COR-L47 (cell line): Measurements from ENCODE around the gene TENM4.
A peak's percentile ranks its signal among the peaks of the same experiment; 100 is the strongest.
"Not testable (repeated sequence)": the region's sequence is repeated elsewhere in the genome, so short reads cannot be mapped to it uniquely, and the experiment has no call there.

Experiments used
- DNase-seq: peaks from one replicate; lab custom pipeline; 2025; lab: John Stamatoyannopoulos, UW

TENM4 gene

DNA sequence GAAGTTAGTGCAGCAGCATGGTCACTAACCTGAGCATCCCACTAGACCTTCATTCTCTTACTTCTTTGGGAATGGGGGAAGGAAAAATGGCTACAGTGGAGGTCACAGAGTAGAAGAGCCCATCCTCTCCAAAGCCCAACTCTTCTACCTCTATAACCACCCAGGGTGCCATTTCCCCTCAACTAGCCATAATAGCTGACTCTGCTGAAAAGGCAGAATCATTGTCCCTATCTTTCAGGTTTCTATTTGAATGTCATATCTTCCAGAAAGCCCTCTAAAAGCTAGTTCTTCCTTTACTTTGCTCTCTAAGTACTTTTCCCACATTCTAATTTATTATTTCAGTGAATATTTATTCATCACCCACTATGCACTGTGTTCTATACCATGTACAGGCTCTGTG lies 421.6 kb downstream of the TENM4 start:
- no peak for DNase-seq

DNA sequence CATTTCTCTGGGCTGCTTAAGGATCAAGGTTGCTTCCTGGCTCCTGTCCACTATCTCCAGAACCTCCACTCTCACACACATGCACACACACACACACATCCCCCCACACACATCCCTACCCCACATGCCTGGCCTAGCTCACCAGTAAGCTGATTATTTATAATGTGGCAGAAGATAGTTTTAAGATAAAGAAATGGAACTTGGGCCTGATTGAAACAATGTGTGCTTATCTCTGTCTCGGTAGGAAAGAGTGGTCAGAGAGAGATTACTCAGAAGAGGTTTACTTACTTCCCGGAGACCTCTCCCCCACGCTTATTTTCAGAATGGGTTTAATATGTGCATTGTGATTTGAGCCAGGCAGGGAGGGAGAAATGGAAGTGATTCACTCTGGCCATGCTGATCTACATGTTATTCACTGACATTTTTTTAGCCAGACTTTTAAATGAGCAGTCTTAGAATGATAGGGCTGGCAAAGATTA lies 422.4 kb downstream of the TENM4 start:
- DNase-seq, result no peak

- DNase-seq, result no peak
Measured at GRCh38 chr11:79017811-79018210, 423.0 kb downstream of the TENM4 start.

GRCh38 chr11:79013509-79013908 lies 427.3 kb downstream of the TENM4 start:
- no peak for DNase-seq

- DNase-seq, result no peak
Measured at GRCh38 chr11:79011357-79011756, 429.5 kb downstream of the TENM4 start.

- DNase-seq, result no peak
Measured at GRCh38 chr11:79007771-79008402, 432.9 kb downstream of the TENM4 start.

DNA sequence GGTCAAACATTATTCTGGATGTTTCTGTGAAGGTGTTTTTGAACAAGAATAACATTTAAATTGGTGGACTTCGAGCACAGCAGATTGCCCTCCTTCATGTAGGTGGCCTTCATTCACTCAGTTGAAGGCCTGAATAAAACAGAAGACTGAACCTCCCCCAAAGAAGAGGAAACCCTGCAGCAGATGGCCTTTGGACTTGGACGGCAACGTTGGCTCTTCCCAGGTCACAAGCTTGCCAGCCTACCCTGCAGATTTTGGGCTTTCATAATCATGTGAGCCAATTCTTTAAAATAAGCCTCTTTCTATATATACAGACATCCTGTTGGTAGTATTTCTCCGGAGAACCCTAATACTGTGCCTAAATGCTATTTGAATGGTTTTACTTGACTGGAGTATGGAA lies 434.0 kb downstream of the TENM4 start:
- no peak for DNase-seq

DNA sequence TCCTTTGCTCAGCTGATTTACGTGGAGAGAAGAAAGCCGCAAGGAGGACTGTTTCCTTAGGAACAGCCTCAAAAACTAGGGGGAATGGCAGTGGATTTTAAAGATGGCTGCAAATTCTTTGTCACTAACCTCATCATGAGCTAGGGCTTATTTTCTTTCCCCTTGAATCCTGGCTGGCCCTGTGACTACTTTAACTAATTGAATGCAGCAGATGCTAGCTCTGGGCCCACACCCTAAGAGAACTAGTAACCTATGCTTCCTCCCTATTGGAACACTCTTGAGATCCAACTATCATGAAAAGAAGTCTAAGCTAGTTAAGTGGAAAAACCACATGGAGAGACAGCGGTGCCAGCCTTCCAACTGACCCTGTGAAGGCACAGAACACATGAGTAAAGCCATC lies 444.8 kb downstream of the TENM4 start:
- no peak for DNase-seq

DNA sequence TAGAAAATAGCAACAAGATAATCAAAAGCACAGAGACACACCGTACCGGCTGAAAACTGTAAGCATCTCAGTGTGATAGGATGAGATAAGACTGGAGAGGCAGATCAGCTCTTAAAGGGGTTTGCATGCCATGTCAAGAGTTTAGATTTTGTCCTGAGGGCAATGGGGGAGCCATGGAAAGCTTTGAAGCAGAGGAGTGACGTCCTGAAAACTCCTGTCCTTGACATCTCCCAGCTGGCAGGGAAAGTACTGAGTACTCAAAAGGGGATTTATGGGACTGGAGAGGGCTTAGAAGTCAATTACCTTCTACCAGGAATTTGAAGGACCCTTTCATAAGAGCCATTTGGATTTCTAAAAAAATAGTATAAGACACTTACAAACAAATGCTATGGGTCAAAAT lies 445.7 kb downstream of the TENM4 start:
- DNase-seq, result no peak

DNA sequence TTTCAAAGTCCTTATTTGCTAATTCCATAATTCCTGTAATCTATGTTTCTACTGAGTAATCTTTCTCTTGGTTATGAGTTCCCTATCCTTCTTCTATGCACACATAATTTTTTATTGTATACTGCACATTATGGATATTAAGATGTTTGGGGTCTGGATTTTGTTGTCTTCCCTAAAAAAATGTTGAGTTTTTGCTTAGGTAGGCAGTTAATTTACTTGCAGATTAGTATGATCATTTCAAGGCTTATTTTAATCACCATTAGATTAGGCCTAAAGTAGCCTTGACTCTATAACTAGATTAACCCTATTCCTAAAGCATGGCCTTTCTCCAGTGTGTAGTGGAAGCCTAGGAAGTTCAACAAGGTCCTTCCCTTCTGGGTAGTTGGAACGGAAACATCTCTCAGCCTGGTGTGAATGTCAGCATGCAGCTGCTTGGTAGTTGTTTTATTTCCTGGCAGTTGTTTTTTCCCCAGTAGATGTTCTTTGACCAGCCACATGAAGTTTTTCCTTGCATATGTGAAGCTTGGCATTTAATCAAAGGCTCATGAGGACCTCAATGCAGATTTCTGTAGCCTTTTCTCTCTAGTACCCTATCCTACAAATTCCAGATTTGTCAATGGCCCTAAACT lies 446.9 kb downstream of the TENM4 start:
- DNase-seq, result no peak

- peak; percentile 88 for DNase-seq
Measured at GRCh38 chr11:78991681-78992080, 449.1 kb downstream of the TENM4 start.

DNA sequence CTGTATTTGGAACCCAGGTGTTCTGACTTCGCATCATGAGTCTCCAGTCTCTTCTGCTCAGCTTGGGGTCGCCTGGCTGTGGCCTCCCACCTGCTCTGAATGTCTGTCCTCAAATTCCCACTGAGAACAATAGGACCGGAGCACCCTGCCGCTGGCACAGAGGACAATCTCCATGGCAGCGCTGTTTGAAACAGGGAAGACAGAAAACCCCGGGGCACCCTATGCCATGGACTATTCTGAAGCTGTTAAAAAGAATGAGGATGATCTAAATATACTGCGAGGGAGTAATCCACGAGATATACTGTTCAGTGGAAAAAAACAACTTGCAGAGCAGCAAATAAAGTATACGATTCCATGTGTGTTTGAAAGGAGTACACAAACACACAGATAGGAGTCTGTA lies 450.6 kb downstream of the TENM4 start:
- peak; percentile 89 for DNase-seq

DNA sequence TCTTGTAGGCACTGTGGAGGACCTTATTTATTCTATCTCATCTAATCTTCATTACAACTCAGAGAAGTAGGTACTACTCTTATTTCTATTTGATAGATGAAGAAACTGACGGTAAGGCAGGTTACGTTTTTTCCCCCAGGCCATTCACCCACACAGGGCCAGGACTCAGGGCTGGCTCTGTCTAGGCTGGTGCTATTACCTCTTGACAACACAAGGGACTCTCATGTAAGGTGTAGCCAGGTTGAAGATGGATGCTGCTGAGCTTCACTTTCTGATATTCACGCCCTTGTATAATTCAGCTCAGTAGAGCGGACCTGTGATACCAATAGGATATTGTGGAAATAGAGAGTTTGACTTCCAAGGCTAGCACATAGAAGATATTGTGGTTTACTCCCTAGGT lies 453.1 kb downstream of the TENM4 start:
- no peak for DNase-seq

DNA sequence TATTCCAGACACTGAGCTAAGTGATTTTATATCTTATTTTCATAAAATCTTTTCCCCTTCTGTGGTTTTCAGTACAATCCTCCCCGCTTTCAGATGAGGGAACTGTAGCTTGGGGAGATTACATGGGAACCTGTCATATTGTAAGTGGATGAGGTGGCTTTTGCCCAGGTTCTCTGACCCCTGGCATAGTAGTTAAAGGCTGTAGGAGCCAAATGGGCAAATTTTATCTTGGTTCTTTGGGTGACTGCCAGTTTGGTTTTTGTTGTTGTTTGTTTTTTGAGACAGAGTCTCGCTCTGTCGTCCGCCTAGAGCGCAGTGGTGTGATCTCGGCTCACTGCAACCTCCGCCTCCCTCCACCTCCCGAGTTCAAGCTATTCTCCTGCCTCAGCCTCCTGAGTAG lies 454.5 kb downstream of the TENM4 start:
- no peak for DNase-seq

DNA sequence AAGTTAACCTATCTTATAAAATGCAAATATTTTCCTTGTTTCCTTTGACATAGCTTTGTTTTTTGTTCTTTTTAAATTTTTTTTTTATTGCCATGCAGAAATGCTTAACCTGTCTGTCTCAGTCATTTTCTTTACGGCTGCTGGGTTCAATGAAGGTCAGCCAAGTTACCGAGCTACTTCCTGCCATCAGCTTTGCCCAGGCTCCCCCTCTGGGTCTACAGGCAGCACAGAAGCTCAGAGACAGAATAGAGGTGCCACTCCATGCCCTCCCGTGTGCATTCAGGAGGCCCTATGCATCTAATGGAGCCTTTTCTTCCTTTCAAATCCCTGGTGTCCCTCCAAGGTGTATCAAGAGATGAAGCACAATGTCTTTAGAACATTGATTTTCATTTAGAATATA lies 455.2 kb downstream of the TENM4 start:
- no peak for DNase-seq

- DNase-seq, result no peak
Measured at GRCh38 chr11:78982473-78982872, 458.4 kb downstream of the TENM4 start.

GRCh38 chr11:78981153-78981552 lies 459.7 kb downstream of the TENM4 start:
- DNase-seq, result no peak

- no peak for DNase-seq
Measured at GRCh38 chr11:78978831-78979230, 462.0 kb downstream of the TENM4 start.

- DNase-seq, result not testable (repeated sequence)
Measured at GRCh38 chr11:78977848-78978247, 463.0 kb downstream of the TENM4 start.

DNA sequence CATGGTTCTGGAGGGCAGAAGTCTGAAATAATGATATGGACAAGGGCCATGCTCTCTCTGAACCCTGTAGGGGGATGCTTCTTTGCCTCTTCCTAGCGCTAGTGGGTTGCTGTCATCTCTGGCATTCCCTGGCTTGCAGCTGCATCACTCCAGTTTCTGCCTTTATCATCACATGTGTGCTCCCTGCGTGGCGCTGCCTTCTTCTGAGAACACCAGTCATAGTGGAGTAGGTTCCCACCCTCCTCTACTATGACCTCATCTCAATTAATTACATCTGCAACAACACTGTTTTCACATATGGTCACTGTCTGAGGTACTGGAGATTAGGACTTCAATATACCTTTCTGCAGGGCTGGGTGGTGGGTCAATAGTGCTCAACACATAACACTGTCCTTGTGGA lies 463.8 kb downstream of the TENM4 start:
- DNase-seq, result no peak

GRCh38 chr11:78975081-78975480 lies 465.7 kb downstream of the TENM4 start:
- no peak for DNase-seq

DNA sequence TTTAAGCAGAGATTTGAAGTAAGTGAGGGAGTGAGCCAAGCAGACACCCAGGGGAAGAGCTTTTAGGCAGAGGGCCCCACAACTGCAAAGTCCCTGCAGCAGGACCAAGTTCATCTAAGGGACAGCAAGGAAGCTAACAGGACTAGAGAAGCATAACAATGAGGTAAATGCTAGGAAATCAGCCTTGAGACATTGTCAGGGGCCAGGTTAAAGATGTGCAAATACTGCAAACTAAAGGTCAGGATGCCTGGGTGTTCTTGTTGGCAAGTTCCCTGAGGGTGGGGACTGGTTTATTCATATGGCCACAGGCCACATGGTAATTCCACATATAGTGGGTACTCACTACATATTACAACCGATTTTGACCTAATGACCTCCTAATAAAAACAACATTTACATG lies 467.0 kb downstream of the TENM4 start:
- DNase-seq, result no peak

- no peak for DNase-seq
Measured at GRCh38 chr11:78972590-78972989, 468.2 kb downstream of the TENM4 start.

DNA sequence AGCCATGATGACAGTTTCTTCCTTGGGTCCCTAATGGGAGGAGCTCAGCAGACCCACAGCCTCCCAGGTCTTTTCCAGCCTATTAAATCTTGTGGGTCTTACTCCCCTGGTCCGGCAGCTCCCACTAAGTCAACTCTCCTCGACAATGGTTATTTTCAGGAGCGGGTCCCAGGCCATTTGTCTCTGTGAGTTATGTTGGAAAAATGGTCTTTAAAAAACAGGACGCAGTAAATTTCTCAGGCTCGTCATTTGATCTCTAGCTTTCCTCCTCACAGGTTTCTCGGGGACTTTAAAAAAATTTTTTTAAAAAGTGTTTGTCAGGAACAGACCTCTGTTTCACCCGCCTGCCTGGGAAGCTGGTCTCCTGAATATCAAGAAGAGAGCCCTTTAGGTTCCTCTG lies 468.7 kb downstream of the TENM4 start:
- DNase-seq, result no peak
